GM10248 (cell line): Measurements from ENCODE around the gene ITGB7.

Source experiments
- CTCF ChIA-PET: fragments of 300-600 bp; sonication (Branson Sonifier 250); formaldehyde crosslinking; extraction: SDS; loops from one replicate; lab custom pipeline; 2021; ENCODE audit warnings: antibody characterized with exemption; lab: Yijun Ruan, JAX
- POLR2A ChIA-PET: fragments of 350-650 bp; sonication (Branson Sonifier 250); formaldehyde crosslinking; extraction: SDS; loops from one replicate; lab custom pipeline; 2020; ENCODE audit warnings: antibody characterized with exemption; lab: Yijun Ruan, JAX
- DNase-seq: peaks from one replicate; pipeline ENCODE4 v3.0.0; 2012; ENCODE audit errors: extremely low spot score
- CTCF ChIP-seq: IDR thresholded peaks from 2 replicates; pipeline ENCODE4 v1.5.1; 2012; ENCODE audit warnings: mild to moderate bottlenecking, low read depth; ENCODE audit errors: extremely low read depth, missing control alignments, control extremely low read depth

Gene ITGB7

GRCh38 chr12:53215497-53215896 is 8.4 kb upstream of the ITGB7 start:
- CTCF ChIA-PET, result interaction anchor here (1.1 to 19.5 kb wide), 17 partner anchors 8 to 293 kb away, joined by 3 to 383 read pairs (median 7); partner anchors contain the start of genes AAAS, ESPL1, ITGB7 and MYG1
- POLR2A ChIA-PET, result no interaction called here
- no peak for TF ChIP-seq CTCF
- DNase-seq, result no peak

GRCh38 chr12:53214687-53215455 is 7.8 kb upstream of the ITGB7 start:
- CTCF ChIA-PET, result interaction anchor here (1.1 to 19.5 kb wide), 24 partner anchors 11 to 294 kb away, joined by 3 to 383 read pairs (median 10); partner anchors contain the start of genes AAAS, CSAD, ESPL1 and MYG1
- TF ChIP-seq CTCF, result no peak
- DNase-seq, result no peak
- POLR2A ChIA-PET, result interaction anchor here (0.6 to 0.8 kb wide), 2 partner anchors 71 to 249 kb away, joined by 3 to 4 read pairs; no protein-coding TSS in a partner anchor

GRCh38 chr12:53214221-53214620 is 7.2 kb upstream of the ITGB7 start:
- no peak for DNase-seq
- ChIA-PET POLR2A (interaction anchor here (0.6 to 0.9 kb wide), 3 partner anchors 71 to 250 kb away, joined by 3 to 4 read pairs (median 4); partner anchors contain the start of gene AAAS), CTCF (interaction anchor here (0.8 to 19.5 kb wide), 38 partner anchors 9 to 294 kb away, joined by 3 to 383 read pairs (median 7); partner anchors contain the start of genes AAAS, CSAD, ESPL1 and MYG1)
- no peak for TF ChIP-seq CTCF

- CTCF ChIA-PET, result interaction anchor here (0.6 to 19.5 kb wide), 44 partner anchors 8 to 295 kb away, joined by 3 to 383 read pairs (median 6); partner anchors contain the start of genes AAAS, CSAD, ESPL1 and MYG1
- peak; percentile 81 for DNase-seq
- TF ChIP-seq CTCF, result peak; percentile 91
- POLR2A ChIA-PET, result interaction anchor here (0.9 kb wide), 1 partner anchor 108 kb away, joined by 4 read pairs; the partner anchor contains the start of gene AAAS
Observed at GRCh38 chr12:53213348-53213747, 6.3 kb upstream of the ITGB7 start.

- DNase-seq, result no peak
- no peak for TF ChIP-seq CTCF
- POLR2A ChIA-PET, result no interaction called here
- CTCF ChIA-PET, result interaction anchor here (0.8 to 19.5 kb wide), 35 partner anchors 8 to 292 kb away, joined by 3 to 383 read pairs (median 8); partner anchors contain the start of genes AAAS, CSAD, ESPL1 and MYG1
Observed at GRCh38 chr12:53212931-53213330, 5.9 kb upstream of the ITGB7 start.
